Endothelial cell (in vitro differentiated cells): ENCODE data around the gene SCLY. TPM values are rescaled to one million over a fixed set of nuclear protein-coding genes. Genes with fewer than 3 reads are reported as not detected.

Experiments
- DNase-seq: peaks from one replicate; pipeline ENCODE4 v3.0.0; 2021; ENCODE audit warnings: low spot score
- H3K27ac Mint-ChIP-seq: one replicate; pipeline ENCODE4 v1.8.0; 2021; ENCODE audit warnings: mixed read lengths, inconsistent platforms; ENCODE audit not compliant: unreplicated experiment
- H3K27me3 Mint-ChIP-seq: one replicate; pipeline ENCODE4 v1.8.0; 2021; ENCODE audit warnings: mild to moderate bottlenecking, moderate library complexity, mixed read lengths, inconsistent platforms; ENCODE audit not compliant: unreplicated experiment
- H3K36me3 Mint-ChIP-seq: one replicate; pipeline ENCODE4 v1.8.0; 2021; ENCODE audit warnings: mild to moderate bottlenecking, low read depth, mixed read lengths, inconsistent platforms; ENCODE audit not compliant: unreplicated experiment
- H3K4me1 Mint-ChIP-seq: one replicate; pipeline ENCODE4 v1.8.0; 2021; ENCODE audit warnings: mild to moderate bottlenecking, mixed read lengths, inconsistent platforms; ENCODE audit not compliant: unreplicated experiment
- H3K4me3 Mint-ChIP-seq: one replicate; pipeline ENCODE4 v1.8.0; 2021; ENCODE audit warnings: mild to moderate bottlenecking, mixed read lengths, inconsistent platforms; ENCODE audit not compliant: unreplicated experiment
- H3K9me3 Mint-ChIP-seq: one replicate; pipeline ENCODE4 v1.8.0; 2021; ENCODE audit warnings: mixed read lengths, inconsistent platforms; ENCODE audit not compliant: unreplicated experiment
- CTCF ChIP-seq: fragments of 200-600 bp; sonication (generic); IDR thresholded peaks from one replicate; pipeline ENCODE4 v1.5.0; 2021; ENCODE audit warnings: antibody characterized with exemption; ENCODE audit not compliant: unreplicated experiment
- total RNA-seq: library from RNA; stranded (reverse); fragmentation: NEBNext Ultra II Directional; extraction: Animal tissue kit (Norgen Biotek cat#: 25700); gene quantifications from one replicate; pipeline ENCODE4 v1.2.1, GENCODE V29; 2021; ENCODE audit not compliant: unreplicated experiment

The SCLY gene
- total RNA-seq, 1 donor from 2014 or later, result 17.7 TPM

GRCh38 chr2:238099714-238100048, 38.9 kb downstream of the SCLY start:
- Mint-ChIP-seq H3K4me3 (no peak overlapping the region), H3K4me1 (peaks cover 6% of the 10 kb centered on the region), H3K27me3 (peaks cover 9% of the 10 kb centered on the region), H3K9me3 (no peaks in the 10 kb centered on the region), H3K27ac (no peak overlapping the region), H3K36me3 (no peaks in the 10 kb centered on the region)
- no peak for TF ChIP-seq CTCF
- DNase-seq, result no peak

GRCh38 chr2:238100049-238100820, 39.4 kb downstream of the SCLY start, which contains the start of gene ESPNL:
ESPNL (plus strand) TSS chr2:238100340; CDS start chr2:238100420, 80 bp downstream.
- H3K9me3 Mint-ChIP-seq, result no peaks in the 10 kb centered on the region
- no peak within 1 kb of the TSS for H3K4me3 Mint-ChIP-seq
- DNase-seq, result no peak
- peaks cover 6% of the 10 kb centered on the region for H3K4me1 Mint-ChIP-seq
- H3K27me3 Mint-ChIP-seq, result peaks cover 9% of the 10 kb centered on the region
- TF ChIP-seq CTCF, result no peak
- H3K27ac Mint-ChIP-seq, result no peak within 1 kb of the TSS
- no peaks in the 10 kb centered on the region for H3K36me3 Mint-ChIP-seq

GRCh38 chr2:238100821-238101771, 40.3 kb downstream of the SCLY start:
- no peak overlapping the region for H3K27ac Mint-ChIP-seq
- no peaks in the 10 kb centered on the region for H3K36me3 Mint-ChIP-seq
- H3K4me3 Mint-ChIP-seq, result no peak overlapping the region
- peaks cover 6% of the 10 kb centered on the region for H3K4me1 Mint-ChIP-seq
- DNase-seq, result no peak
- H3K9me3 Mint-ChIP-seq, result no peaks in the 10 kb centered on the region
- peaks cover 9% of the 10 kb centered on the region for H3K27me3 Mint-ChIP-seq
- TF ChIP-seq CTCF, result no peak

- Mint-ChIP-seq H3K4me1 (peaks cover 6% of the 10 kb centered on the region), H3K4me3 (no peak overlapping the region), H3K27me3 (peaks cover 9% of the 10 kb centered on the region), H3K27ac (no peak overlapping the region), H3K9me3 (no peaks in the 10 kb centered on the region), H3K36me3 (no peaks in the 10 kb centered on the region)
- no peak for TF ChIP-seq CTCF
- DNase-seq, result no peak
Measured at GRCh38 chr2:238101891-238102841, 41.4 kb downstream of the SCLY start.
